Thyroid gland (tissue), 4 donors: ENCODE data around the gene ABHD12.

ENCODE experiments used
- CTCF ChIP-seq, 6 experiments: fragments of 200-600 bp in 3 of 6; fragments of 450-650 bp in 3 of 6; sonication (generic) in 3 of 6; IDR thresholded peaks; one replicate each; pipeline ENCODE4 v1.5.1; 2016 to 2019; ENCODE audit warnings: antibody characterized with exemption in 6 of 6, mild to moderate bottlenecking in 2 of 6, inconsistent platforms in 1 of 6, moderate library complexity in 1 of 6
- POLR2A ChIP-seq, 2 donors: fragments of 450-650 bp; IDR thresholded peaks; one replicate each; pipeline ENCODE4 v1.6.1; 2017; ENCODE audit warnings: antibody characterized with exemption in 2 of 2, mild to moderate bottlenecking in 2 of 2, moderate library complexity in 1 of 2

DNA sequence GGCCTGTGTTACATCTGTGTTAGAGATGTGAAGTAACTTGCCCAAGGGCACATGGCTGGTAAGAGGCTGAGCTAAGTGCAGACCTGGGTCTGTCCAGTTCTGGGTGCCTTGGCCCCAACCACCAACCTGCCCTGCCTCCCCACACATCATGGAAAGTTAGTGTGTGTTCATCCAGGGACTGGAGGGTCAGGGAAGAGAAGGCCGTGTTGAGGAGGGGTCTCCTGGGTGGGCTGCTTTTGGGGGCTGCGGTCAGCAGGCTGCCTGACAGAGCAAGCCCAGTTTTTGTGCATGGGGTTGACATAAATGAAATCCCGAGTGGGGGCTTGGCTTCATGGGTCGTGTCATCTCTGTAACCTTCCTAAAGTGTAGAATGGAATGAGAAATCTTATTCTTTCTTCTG, 131.8 kb downstream of the ABHD12 start:
- no peak for TF ChIP-seq CTCF (IDR thresholded peaks at IDR 0.05)
- no peak for TF ChIP-seq POLR2A (IDR thresholded peaks at IDR 0.05)
